Liver (tissue), 3 donors: Measurements from ENCODE around the gene IPO9.

ENCODE experiments used
- EGR1 ChIP-seq, 2 donors: IDR thresholded peaks; 2 replicates each; pipeline ENCODE4 v1.6.1; 2016 to 2018; ENCODE audit warnings: antibody characterized with exemption in 2 of 2, low read depth in 2 of 2
- HNF4G ChIP-seq: IDR thresholded peaks from 2 replicates; pipeline ENCODE4 v1.6.1; 2016; ENCODE audit warnings: antibody characterized with exemption
- JUND ChIP-seq, 2 donors: IDR thresholded peaks; 2 replicates each; pipeline ENCODE4 v1.6.1; 2016; ENCODE audit warnings: antibody characterized with exemption in 2 of 2
- RAD21 ChIP-seq, 2 donors: IDR thresholded peaks; 2 replicates each; pipeline ENCODE4 v1.6.1; 2016; ENCODE audit warnings: antibody characterized with exemption in 2 of 2, mild to moderate bottlenecking in 2 of 2
- RXRA ChIP-seq, 2 donors: IDR thresholded peaks; 2 replicates each; pipeline ENCODE4 v1.6.1; 2017 to 2018; ENCODE audit warnings: antibody characterized with exemption in 2 of 2, mild to moderate bottlenecking in 1 of 2
- SP1 ChIP-seq: IDR thresholded peaks from 2 replicates; pipeline ENCODE4 v1.6.1; 2018; ENCODE audit warnings: antibody characterized with exemption, mild to moderate bottlenecking
- TAF1 ChIP-seq: conservative IDR thresholded peaks from 2 replicates; pipeline ENCODE4 v1.6.1; 2016; ENCODE audit warnings: antibody characterized with exemption, mild to moderate bottlenecking
- YY1 ChIP-seq: IDR thresholded peaks from 2 replicates; pipeline ENCODE4 v1.6.1; 2016; ENCODE audit warnings: antibody characterized with exemption, mild to moderate bottlenecking
- TF ChIP-seq, protein P1 (sequence below): fragments of 150-350 bp; IDR thresholded peaks from 2 replicates; pipeline ENCODE4 v1.5.1; 2017; ENCODE audit warnings: improper control_type of control experiment, low read depth, low read length; ENCODE audit not compliant: missing input control
- TF ChIP-seq, protein P2 (sequence below): IDR thresholded peaks from 2 replicates; pipeline ENCODE4 v1.6.1; 2016; ENCODE audit warnings: antibody characterized with exemption, mild to moderate bottlenecking
- TF ChIP-seq, protein P3 (sequence below): IDR thresholded peaks from 2 replicates; pipeline ENCODE4 v1.6.1; 2016; ENCODE audit warnings: antibody characterized with exemption
- TF ChIP-seq, protein P4 (sequence below): IDR thresholded peaks from 2 replicates; pipeline ENCODE4 v1.6.1; 2016; ENCODE audit warnings: antibody characterized with exemption
- donor health status: healthy.
- donor health status: healthy.

DNA sequence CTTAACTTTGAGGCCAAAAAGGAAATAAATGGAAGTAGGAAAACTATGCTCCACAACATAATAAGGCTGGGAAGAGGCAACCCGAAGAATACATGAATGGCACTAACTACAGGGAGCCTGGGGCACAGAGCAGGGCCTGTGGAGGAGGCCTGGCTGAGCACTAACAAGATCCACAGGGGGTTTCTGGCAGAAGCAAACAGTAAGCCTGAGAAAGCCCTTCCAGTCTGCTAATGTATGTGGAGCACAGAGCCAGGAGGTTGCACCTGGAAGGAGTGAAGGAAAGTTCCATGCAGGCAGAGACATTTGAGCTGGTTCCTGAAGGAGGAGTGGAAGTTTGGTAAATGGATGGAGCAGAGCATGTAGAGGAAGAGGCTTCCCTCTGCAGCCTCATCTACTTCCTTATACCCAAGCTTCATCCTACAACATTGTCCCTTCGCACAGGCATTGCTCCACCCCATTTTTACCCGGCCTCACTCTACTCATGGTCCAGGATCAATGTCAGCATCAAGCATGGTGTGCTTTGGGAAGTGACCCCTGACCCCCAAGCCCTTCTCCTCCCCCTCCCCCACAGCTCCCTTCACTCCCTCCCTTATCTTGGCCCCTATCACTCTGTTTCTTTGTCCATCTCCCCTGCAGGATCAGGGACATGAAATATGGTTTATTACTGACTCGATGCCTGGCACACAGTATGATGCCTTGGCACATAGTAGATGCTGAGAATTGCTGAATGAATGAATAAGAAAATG lies 83.0 kb downstream of the IPO9 start:
- TF ChIP-seq, protein P1, sequence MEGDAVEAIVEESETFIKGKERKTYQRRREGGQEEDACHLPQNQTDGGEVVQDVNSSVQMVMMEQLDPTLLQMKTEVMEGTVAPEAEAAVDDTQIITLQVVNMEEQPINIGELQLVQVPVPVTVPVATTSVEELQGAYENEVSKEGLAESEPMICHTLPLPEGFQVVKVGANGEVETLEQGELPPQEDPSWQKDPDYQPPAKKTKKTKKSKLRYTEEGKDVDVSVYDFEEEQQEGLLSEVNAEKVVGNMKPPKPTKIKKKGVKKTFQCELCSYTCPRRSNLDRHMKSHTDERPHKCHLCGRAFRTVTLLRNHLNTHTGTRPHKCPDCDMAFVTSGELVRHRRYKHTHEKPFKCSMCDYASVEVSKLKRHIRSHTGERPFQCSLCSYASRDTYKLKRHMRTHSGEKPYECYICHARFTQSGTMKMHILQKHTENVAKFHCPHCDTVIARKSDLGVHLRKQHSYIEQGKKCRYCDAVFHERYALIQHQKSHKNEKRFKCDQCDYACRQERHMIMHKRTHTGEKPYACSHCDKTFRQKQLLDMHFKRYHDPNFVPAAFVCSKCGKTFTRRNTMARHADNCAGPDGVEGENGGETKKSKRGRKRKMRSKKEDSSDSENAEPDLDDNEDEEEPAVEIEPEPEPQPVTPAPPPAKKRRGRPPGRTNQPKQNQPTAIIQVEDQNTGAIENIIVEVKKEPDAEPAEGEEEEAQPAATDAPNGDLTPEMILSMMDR: no peak
- TF ChIP-seq HNF4G (no peak), RXRA (IDR thresholded peaks at IDR 0.05) (no peak), YY1 (no peak), EGR1 (IDR thresholded peaks at IDR 0.05; ENCODE audit: low read depth in 2 of 2) (no peak), RAD21 (IDR thresholded peaks at IDR 0.05) (no peak), JUND (IDR thresholded peaks at IDR 0.05) (no peak), SP1 (no peak), TAF1 (no peak)
- TF ChIP-seq, protein P2, sequence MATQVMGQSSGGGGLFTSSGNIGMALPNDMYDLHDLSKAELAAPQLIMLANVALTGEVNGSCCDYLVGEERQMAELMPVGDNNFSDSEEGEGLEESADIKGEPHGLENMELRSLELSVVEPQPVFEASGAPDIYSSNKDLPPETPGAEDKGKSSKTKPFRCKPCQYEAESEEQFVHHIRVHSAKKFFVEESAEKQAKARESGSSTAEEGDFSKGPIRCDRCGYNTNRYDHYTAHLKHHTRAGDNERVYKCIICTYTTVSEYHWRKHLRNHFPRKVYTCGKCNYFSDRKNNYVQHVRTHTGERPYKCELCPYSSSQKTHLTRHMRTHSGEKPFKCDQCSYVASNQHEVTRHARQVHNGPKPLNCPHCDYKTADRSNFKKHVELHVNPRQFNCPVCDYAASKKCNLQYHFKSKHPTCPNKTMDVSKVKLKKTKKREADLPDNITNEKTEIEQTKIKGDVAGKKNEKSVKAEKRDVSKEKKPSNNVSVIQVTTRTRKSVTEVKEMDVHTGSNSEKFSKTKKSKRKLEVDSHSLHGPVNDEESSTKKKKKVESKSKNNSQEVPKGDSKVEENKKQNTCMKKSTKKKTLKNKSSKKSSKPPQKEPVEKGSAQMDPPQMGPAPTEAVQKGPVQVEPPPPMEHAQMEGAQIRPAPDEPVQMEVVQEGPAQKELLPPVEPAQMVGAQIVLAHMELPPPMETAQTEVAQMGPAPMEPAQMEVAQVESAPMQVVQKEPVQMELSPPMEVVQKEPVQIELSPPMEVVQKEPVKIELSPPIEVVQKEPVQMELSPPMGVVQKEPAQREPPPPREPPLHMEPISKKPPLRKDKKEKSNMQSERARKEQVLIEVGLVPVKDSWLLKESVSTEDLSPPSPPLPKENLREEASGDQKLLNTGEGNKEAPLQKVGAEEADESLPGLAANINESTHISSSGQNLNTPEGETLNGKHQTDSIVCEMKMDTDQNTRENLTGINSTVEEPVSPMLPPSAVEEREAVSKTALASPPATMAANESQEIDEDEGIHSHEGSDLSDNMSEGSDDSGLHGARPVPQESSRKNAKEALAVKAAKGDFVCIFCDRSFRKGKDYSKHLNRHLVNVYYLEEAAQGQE: no peak
- TF ChIP-seq, protein P3, sequence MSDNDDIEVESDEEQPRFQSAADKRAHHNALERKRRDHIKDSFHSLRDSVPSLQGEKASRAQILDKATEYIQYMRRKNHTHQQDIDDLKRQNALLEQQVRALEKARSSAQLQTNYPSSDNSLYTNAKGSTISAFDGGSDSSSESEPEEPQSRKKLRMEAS: no peak
- TF ChIP-seq, protein P4, sequence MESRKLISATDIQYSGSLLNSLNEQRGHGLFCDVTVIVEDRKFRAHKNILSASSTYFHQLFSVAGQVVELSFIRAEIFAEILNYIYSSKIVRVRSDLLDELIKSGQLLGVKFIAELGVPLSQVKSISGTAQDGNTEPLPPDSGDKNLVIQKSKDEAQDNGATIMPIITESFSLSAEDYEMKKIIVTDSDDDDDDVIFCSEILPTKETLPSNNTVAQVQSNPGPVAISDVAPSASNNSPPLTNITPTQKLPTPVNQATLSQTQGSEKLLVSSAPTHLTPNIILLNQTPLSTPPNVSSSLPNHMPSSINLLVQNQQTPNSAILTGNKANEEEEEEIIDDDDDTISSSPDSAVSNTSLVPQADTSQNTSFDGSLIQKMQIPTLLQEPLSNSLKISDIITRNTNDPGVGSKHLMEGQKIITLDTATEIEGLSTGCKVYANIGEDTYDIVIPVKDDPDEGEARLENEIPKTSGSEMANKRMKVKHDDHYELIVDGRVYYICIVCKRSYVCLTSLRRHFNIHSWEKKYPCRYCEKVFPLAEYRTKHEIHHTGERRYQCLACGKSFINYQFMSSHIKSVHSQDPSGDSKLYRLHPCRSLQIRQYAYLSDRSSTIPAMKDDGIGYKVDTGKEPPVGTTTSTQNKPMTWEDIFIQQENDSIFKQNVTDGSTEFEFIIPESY: no peak
